NCI-H2171 treated with DMSO at 0.1 percent for 48 hours (cell line): Measurements from ENCODE around the gene OR2AT4.
"Not testable (repeated sequence)": the region's sequence is repeated elsewhere in the genome, so short reads cannot be mapped to it uniquely, and the experiment has no call there.

Source experiments
- DNase-seq: peaks from one replicate; lab custom pipeline; 2025; lab: John Stamatoyannopoulos, UW

The OR2AT4 gene

DNA sequence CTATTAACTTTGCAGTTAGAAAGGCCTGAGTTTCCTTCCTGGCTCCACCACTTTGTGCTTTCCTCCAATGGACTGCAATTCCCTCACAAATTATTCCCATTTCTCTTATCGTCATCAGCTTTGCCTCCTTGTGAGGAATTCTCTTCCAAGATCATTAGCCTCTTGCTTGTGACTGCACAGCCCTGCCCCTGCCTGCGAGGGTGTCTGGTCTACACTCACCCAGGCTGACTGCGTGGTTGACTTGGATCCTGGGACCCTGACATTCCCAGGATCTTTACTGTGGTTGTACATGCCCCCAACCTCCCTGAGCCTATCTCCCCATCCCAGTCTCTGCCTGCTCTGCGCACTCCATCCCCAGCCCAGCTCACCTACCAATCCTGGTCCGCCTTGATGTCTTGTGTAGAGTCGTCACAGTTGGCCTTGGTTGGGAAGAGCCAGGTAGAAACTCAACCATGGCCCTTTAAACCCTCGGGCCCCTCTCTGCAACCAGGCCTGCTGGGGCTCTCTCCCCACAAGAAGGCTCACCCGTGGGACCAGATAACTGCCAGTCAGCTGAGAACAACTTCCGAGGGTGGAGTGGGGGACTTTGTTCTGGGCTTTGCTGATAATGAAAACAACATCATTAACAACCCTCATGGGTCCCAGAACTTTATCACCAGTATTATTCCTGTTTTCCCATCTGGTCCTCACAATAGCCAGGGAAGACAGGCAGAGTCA lies at the start of gene OR2AT4:
Gene OR2AT4, minus strand, starts transcription at position 421 of the 717 bp plus-strand sequence.
- no peak for DNase-seq

DNA sequence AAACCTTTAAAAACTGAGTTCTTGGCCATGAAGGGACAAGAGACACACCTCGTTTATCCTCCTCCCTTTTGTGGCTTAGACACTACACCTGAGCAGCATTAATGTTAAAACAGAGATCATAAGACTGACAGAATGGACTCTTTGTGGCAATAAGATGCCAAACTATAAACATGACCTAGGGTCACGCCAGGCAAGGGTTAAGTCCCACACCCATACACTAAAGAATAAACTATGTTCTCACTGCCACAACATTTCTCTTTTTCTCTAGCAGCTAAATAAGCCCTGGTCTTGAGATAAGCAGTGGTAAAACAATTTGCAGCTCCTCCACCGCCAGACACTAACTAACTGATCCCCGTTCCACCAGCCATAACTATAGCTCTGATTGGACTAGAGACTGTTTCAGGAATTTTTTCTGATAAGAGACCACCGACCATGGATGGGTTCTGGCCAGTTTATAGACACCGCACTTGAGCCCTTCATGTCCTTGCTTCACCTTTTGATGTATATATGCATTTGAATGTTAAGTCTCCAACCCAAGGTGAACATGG lies 49.4 kb upstream of the OR2AT4 start:
- no peak for DNase-seq

DNA sequence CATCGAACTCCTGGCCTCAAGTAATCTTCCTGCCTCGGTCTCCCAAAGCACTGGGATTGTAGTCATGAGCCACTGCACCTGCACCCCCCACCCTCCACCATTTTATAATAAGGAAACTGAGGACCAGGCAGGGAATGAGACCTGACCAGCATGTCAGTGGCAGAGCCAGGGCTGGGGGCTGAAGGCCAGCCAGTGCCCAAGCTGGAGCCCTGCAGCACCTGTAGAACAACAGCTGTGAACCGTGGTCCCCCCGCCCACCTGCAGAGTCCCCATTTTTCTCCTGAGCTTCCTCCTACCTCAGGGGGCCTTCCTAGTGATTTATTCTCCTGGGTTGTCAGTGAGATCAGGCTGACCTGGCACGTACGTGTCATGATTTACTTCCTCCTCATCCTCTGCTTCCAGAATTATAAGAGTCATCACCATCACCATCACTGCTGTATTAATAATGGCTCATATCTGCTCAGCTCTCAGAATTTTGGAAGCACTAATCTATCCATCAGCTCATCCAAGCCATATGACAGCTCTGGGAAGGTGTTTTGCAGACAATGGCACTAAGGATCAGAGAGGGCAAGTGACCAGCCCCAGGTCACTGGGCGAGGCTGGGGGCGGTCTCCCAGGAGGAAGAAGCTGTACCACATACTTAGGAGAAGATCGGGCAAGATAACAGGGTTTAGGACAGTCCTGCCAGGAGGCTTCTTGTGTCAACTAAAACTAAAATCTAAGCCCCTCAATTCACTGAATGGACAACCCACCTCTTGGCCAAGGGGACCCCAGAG lies 48.7 kb upstream of the OR2AT4 start:
- no peak for DNase-seq

DNA sequence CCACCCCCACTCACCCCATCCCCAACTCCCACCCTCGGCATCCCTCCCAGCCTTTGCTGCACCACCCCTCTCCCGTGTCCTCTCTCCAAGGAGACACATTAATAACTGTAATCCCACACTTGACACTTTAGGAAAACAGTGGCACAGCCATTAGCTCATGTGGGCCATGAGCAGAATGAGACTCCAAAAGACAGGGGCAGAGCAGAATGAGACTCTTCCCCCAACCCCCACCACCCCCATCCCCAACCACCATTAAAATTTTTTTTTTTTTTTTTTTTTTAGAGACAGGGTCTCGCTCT lies 48.0 kb upstream of the OR2AT4 start:
- DNase-seq = no peak

DNA sequence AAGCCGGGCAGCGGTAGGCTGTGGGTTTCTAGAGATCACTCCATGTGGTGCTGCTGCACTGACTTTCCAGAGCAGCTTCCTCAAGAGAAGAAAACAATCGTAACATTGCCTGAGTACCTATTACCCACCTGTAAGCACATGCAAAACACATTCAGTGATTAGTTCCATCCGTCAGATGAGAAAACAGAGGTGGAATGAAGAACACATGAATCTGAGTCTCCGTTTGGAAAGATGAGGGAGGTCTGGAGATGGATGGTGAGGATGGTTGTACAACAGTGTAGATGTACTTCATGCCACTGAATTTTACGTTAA lies 46.7 kb upstream of the OR2AT4 start:
- no peak for DNase-seq

DNA sequence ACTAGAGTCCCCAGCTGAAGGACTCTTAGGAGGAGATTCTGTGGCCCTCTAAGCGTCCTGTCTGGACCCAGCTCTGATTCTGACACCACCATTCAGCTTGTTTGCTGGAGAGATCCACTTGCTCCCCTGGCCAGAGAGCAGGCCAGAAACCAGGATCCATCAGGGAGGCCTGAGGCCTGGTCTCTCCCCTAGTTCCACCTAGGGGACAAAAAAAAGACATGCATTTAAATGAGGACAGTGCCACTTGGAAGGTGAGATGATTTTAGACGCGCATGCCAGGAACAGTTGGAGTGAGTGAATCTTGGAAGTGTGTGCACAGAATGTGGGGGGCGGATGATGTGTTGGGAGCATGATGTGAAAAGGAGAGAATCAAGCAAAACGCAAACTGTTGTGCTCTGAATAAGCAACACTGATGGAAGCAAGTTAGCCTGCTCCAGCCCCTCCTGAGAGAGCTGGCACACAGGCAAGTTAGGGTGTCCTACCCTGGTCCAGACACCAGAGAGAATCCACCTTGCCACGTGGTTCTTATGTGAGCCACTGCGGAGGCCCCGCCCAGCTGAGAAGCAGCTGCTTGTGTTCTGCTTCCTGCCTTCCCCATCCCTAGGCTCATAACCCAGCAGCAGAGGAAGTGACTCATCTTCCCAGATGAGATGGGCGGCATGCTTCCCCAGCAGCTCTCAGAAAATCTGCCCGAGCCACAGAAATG lies 46.2 kb upstream of the OR2AT4 start:
- DNase-seq = peak; percentile 23

DNA sequence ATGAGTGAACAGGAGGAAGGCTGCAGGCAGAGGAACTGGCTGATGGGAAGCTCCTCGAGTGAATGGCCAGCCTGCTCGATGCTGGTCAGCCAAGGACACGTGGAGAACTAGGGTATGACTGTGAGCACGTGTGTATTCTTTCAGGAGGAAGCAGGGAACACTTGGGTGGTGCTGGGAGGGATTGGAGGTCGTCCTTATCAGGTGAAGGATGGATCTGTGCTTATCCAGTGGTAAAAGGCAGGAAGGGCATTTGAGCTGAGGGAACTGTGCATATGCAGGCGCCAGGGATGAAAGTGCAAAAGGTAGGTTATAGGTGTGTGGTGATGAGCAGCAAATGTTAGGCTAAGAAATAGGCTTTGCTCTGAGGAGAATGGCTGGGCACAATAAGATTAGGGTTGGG lies 44.5 kb upstream of the OR2AT4 start:
- no peak for DNase-seq

DNA sequence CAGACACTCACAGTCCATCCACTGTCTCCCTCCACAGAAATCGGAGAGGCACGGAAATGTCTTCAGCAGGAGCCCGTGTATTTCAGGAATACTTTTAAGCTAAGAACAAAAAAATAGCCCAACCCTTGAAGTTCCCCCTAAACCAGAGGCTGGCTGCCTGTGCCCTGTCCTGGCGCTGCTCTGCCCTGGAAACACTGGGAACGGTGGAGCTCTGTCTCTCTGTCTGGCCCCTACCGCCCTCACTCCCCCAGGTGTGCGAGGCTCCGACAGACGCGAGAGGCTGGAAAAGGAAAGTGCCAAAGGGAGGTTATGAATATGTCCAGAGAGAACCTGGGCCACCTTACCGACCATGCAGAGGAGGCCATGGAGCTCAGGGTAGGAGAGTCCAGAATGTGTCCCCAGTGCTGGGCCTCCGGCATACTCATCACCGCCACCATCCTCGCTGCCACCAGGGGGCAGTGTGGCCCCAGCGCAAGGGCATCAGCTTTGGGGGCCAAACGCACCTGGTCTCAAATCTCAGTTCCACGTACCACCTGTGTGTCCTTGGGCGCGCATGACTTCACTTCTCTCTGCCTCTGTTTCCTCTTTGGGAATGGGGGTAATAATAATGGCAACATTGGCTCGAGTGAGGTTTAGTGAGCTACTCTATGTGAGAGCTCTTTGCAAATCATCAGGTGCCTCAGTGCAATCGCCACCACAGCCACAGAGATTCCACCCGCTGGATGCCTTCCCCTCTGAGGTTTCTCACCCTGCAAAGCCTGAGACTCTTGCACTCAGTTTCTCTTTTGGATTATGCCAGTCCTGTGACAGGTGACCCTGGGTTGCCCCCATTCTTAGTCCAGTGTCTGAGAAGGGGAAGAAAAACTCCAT lies 43.8 kb upstream of the OR2AT4 start:
- no peak for DNase-seq

DNA sequence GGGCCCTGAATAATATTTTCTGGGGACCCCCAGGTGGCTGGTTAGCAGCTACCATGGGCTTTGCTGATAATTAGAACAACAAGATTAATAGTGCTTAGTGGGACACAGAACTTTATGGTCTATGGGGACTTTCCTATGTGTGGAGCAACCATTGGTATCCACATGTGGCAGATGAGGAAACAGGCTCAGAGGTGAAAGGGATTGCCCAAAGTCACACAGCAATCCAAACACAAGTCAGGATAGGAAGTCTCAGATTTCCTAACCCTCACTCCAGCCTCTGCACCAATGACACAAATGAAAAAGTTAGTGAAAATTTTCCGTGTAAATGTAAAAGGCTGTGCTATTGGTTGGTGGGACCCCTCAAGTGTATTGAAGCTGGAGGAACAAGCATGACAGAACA lies 39.0 kb upstream of the OR2AT4 start:
- no peak for DNase-seq

DNA sequence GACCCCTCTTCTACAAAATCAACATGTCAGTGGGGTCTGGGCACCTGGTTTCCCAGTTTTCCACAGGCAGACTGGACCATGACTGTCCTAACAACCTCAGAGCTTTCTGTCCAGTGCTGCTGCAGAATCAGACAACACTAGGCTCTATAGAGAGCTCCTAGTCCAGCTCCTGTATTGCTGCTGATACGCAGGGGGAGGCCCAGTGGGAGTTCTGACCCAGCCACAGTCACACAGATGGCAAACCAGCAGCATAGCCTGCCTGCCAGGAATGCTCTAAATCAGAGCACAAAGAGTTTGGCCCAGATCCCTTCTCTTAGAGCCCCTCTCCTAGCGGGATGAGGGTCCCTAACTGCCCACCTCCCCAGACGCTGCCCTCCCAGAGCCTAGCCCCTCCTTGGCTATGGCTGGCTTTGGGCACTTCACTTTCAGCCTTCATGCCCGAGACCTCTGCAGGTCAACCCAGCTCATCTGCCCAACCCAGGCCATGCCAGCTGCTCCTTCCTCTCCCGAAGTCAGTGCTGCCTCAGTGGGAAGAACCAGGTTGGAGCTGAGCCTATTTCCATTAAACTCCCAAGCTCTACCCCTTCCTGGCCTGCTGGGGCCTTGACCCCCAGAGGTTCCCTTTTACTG lies 38.5 kb upstream of the OR2AT4 start:
- DNase-seq = no peak

DNA sequence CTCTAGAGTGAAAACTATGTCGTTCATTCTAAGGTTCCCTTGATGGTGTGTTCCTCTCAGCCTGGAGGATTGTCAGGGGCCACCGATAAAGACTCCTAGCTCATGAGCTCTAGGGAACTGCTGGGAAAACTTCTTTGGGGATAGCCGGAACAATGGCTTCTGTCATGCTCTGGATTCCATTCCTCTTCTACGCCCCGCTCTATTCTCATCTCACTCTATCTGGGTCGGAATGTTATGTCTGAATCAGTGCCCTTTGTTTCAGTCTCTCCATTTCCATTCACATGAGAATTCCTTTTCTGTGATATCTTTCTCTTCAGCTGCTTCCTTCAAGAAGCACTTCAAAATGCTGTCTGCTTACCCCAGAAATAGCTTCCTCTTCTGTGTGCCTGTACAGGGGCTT lies 37.3 kb upstream of the OR2AT4 start:
- DNase-seq = no peak

DNA sequence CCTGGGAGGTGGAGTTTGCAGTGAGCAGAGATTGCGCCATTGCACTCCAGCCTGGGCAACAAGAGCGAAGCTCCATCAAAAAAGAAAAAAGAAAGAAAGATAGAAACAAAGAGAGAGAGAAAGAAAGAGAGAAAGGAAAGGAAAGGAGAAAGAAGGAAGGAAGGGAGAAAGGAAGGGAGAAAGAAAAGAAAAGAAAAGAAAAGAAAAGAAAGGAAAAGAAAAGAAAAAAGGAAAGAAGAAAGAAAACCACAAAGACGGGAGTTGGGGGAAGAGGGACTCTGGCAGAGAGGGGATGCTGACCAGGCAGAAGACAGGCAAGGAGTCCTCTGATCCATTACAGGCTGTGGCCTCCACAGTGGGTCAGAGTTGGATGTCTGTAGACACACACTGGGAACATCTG lies 35.4 kb upstream of the OR2AT4 start:
- no peak for DNase-seq

DNA sequence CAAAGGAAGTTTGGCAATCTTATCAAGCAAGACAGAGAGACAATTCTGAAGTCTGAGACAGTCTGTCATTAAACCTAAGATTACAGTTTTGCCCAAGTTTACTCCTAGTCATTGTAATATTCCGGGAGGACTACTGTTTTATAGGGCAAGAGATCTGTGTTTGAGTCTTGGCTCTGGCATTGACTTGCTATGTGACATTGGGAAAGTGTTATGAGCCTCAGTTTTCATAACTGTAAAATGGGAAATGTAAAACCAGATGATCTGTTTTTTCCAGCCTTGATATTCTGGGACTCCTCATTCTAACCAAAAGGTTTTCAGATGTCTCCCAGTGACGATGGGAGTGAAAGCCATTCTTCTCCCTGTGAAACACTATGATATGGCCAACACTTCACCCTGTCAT lies 29.9 kb upstream of the OR2AT4 start:
- no peak for DNase-seq

DNA sequence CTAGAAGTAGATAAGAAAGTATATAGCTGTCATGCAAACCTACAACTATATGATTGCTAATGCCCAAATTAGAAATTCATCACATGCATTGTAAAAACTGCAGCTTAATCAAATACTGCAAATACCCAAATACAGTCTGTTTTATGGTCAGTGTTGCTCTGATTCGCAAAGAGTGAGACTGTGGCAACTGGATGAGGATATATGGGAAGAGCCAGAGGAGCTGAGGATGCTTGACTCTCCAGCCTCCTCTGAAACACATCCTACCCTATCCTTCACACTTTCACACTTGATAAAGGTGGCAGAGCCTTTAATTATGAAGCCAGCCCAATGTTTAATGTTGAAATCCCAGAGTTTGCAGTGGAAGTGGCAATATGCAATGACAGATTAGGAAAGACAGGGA lies 21.9 kb upstream of the OR2AT4 start:
- DNase-seq = no peak

DNA sequence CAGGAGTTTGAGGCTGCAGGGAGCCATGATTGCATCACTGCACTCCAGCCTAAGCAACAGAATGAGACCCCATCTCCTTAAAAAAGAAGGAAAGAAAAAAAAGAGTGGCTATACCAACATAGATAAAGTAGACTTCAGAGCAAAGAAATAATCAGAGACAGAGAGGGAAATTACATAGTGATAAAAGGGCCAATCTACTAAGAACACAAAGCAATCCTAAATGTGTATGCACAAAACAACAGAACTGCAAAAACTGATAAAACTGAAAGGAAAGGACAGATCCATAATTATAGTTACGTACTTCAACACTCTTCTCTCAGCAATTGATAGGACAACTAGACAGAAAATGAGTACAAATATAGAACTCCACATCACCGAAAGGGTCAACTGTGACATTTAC lies 17.8 kb upstream of the OR2AT4 start:
- no peak for DNase-seq

DNA sequence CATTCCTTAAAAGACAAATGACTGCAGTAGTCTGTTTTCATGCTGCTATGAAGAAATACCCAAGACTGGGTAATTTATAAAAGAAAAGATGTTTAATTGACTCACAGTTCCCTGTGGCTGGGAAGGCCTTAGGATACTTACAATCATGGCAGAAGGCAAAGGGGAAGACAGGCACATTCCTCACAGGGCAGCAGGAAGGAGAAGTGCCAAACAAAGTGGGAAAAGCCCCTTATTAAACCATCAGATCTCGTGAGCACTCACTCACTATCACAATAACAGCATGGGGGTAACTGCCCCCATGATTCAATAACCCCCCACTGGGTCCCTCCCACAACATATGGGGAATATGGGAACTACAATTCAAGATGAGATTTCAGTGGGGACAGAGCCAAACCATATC lies 16.4 kb upstream of the OR2AT4 start:
- no peak for DNase-seq

DNA sequence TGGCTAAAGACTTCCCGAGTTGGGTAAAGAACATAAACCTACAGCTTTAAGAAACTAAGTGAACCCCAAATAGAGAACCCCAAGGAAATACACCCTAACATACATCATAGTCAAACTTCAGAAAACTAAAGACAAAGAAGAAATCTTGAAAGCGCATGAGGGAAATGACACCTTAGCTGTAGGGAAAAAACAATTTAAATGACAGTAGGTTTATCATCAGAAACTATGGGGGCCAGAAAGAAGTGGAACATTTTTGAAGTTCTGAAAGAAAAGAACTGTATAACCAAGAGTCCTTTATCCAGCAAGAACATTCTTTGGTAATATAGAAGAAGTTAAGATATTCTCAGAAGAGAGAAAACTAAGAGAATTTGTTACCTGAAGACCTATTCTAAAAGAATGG lies 15.5 kb upstream of the OR2AT4 start:
- DNase-seq = no peak

DNA sequence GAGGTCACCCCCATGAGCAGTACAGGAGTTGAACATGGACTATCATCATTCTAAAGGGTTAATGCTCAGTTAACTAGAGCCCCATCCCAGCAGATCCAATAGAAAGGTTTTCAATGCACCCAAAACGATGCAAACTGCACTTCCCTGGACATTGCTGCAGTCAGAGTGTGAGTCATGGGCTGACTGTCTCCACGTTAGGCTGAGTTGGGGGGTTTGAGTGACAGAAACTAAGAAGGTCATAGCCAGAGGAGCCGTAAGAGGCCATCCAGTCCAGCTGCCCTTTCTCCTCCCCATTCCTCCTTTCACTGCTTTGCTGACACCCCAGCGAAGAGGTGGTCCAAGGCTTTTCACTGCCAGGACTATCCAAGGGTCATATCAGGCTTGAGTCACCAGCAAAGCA lies 10.5 kb upstream of the OR2AT4 start:
- DNase-seq = no peak

DNA sequence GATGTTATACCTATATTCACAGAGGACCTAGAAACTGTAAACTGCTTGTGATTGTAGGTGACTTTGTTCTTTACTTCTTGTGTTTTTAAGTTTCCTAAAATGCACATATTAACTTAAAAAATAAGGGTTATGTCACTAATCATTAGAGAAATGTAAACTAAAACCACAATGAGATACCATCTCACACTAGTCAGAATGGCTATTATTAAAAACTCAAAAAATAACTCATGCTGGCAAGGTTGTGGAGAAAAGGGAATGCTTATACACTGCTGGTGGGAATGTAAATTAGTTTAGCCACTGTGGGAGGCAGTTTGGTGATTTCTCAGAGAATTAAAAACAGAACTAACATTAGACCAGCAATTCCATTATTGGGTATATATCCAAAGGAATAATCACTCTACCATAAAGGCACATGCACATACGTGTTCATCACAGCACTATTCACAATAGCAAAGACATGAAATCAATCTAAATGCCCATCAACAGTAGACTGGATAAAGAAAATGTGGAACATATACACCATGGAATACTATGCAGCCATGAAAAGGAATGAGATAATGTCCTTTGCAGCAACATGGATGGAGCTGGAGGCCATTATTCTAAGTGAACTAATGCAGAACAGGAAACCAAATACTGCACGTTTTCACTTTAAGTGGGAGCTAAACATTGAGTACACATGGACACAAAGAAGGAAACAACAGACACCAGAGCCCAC lies 9.4 kb upstream of the OR2AT4 start:
- DNase-seq = not testable (repeated sequence)

DNA sequence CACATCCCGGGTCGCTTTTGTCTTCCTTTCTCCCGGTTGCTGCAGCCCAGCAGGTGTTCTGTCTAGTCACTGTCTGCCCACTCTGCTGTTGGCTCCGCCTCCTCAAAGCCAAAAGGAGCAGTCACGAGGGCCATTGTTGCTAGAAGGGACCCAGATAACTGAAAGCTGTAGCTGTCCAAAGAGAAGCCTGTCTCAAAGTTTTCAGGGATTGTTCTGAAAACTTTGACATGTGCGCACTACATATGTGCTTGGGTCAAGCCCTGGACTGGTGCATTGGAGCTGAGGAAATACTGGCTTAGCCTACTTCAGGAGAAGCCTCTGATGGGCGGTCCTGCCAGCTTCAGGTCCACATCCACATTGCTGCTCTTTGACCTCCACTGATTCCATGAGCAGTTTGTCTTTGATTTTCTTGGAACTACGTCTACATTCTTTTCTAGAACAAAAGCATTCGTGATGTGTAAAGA lies 8.8 kb upstream of the OR2AT4 start:
- DNase-seq = no peak
